Measurements from ENCODE around the gene MYO7B. TPM values are rescaled to one million over a fixed set of nuclear protein-coding genes. Genes with fewer than 3 reads are reported as not detected.
"Not testable (repeated sequence)": the region's sequence is repeated elsewhere in the genome, so short reads cannot be mapped to it uniquely, and the experiment has no call there.

MYO7B gene
- total RNA-seq, 1 donor from 2014 or later: under 0.01 TPM

GRCh38 chr2:127523269-127523939 is 12.1 kb upstream of the MYO7B start:
- DNase-seq (ENCODE audit: low read depth in 2 of 2): no peak

- not testable (repeated sequence) for DNase-seq (ENCODE audit: low read depth in 2 of 2)
Measured at GRCh38 chr2:127524198-127524834, 11.2 kb upstream of the MYO7B start.

- peak; percentile 45 to 58 for DNase-seq (ENCODE audit: low read depth in 2 of 2)
Measured at GRCh38 chr2:127525691-127526131, 9.8 kb upstream of the MYO7B start.

GRCh38 chr2:127526132-127527000 is 9.1 kb upstream of the MYO7B start, which contains the start of gene IWS1:
TSS of gene IWS1 (minus strand) at chr2:127526489. CDS start at chr2:127526208, 281 bp downstream.
- peak; percentile 98 for DNase-seq (ENCODE audit: low read depth in 2 of 2)

GRCh38 chr2:127527001-127527804 is 8.3 kb upstream of the MYO7B start:
- peak in 1 of 2 donors; percentile 47 for DNase-seq (ENCODE audit: low read depth in 2 of 2)

DNA sequence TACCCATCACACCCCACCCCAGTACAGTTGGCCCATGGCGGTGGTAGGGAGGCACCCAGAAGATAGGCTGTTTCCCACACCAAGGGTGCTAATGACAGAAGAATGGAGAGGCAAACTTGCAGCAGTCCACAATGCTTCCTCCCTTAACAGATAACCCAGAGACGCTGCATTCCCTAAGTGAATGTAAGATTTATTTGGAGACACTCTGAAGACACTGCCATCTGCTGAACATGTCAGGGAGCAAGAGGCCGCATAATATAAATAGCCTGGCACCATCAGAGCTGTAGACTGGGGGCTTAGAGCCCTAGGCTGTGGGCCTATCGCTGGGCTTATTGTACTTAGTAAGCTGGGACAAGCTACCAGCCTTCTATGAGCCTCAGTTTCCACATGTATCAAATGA is 7.0 kb upstream of the MYO7B start:
- no peak for DNase-seq (ENCODE audit: low read depth in 2 of 2)

GRCh38 chr2:127529416-127529815 is 6.1 kb upstream of the MYO7B start:
- DNase-seq (ENCODE audit: low read depth in 2 of 2): not testable (repeated sequence)

DNA sequence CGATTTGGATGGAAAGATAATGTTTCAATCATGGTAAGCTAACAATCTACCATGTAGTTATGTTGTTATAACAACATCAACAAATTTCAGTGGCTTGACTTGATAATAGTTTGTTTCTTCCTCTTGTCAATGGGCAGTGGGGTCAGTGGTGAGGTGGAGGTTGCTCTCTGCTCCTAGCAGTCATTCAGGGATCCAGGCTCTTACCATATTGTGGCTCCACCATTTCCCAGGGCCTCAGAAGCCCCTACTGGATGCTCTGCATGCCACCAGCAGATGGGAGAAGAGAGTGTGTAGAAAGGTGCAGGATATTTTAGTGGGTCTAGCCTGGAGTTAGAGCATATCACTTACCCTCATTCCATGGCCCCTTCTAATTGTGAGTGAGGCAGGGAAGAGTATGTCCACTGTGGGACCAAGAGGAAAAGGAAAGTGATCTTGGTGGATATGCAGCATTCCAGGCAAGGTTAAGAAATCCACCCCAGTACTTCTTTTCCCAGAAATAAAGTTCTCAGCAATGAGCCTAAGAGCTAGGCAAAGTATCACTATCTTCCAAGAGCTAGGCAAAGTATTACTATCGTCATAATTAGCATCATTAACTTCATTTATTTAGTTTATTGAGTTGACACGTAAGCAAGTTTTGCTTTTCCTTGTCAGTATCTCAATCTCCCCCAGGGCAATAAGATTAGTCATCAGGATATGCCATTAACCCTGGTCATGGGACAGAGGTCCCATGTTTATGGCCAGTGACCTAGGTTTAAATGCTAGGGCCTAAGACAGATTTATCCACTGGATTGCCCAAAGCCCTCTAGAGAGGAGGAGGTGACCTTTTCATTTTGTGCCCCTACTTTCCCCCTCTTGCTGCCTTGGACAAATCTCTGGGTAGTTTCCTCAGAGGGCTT is 5.0 kb upstream of the MYO7B start:
- DNase-seq (ENCODE audit: low read depth in 2 of 2): peak in 1 of 2 donors; percentile 32

DNA sequence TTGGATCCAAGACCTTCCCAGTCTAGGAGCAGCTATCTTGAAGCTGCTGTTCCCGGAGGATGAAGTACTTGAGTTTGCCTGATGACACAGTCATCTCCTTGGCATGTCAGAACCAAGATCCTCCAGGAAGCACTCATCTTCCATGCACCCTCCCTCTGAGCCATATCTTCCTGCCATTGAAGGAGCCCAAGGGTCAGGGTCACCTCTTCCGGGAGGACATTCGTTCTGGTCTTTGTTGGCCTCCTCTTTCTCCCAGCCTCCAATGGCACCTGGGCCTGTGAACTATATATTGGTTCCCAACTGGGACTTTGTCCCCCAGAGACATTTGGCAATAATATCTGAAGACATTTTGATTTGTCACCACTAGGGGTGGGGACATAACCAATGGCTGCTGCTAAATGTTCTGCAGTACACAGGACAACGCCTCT is 4.2 kb upstream of the MYO7B start:
- peak in 1 of 2 donors; percentile 30 for DNase-seq (ENCODE audit: low read depth in 2 of 2)

DNA sequence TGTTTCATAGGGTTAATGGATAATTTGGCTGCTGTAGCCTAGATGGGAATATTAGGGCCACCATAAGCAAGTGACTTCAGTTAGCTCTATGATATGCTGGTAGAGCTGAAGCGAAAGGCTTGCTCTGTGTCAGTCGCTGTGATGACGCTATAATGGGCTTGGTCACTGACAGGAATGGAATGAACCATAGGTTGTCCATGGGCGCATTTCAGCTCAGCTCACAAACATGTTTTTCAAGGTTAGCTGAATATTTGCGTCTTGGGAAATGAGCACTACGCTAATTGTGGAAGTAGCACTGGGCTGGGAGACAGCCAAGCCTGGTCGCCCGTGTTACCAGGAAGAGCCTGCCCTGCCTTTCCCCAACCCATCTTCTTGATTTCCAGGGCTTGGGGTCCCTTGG is 3.2 kb upstream of the MYO7B start:
- DNase-seq (ENCODE audit: low read depth in 2 of 2): no peak

GRCh38 chr2:127535918-127536317 is 435 bp downstream of the MYO7B start:
- no peak for DNase-seq (ENCODE audit: low read depth in 2 of 2)

GRCh38 chr2:127536707-127537541 is 1.4 kb downstream of the MYO7B start:
- DNase-seq (ENCODE audit: low read depth in 2 of 2): peak in 1 of 2 donors; percentile 14

DNA sequence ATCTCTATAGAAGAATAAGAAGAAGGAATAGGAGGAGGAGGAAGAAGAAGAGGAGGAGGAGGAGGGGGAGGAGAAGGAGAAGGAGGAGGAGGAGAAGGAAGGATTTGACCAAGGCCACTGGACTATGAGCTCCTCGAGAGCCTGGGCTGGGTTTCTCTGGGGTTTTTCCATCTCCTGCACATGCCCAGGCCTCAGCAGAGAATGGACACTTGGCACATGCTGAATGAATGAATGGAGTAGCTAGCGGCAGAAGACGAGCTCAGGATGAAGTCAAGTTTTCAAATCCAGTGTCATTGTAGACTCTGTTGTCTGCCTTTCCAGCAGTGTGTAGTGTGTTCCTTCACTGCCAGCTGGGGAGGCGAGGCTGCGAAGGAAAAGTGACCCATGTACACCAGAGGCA is 2.2 kb downstream of the MYO7B start:
- DNase-seq (ENCODE audit: low read depth in 2 of 2): no peak

GRCh38 chr2:127541809-127542208 is 6.3 kb downstream of the MYO7B start:
- no peak for DNase-seq (ENCODE audit: low read depth in 2 of 2)

DNA sequence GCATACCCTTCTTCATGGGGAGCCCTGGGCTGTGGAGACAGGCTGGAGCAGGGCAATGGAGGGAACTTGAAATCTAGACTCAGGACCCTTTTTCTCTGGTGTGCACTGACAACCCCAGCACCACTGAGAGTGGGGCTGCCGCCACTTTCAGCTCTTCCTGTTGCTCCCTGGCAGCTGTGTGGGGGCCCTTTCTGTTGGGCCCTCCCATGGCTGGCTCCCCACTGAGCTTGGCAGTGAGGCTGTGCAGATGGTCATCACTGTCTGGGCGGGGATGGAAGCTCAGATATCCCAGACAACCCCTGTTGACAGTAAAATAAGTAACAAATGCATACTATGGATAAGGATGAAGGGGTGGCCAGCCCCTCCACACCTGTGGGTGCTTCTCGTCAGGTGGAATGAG is 6.7 kb downstream of the MYO7B start:
- DNase-seq (ENCODE audit: low read depth in 2 of 2): no peak

GRCh38 chr2:127543013-127543501 is 7.6 kb downstream of the MYO7B start:
- DNase-seq (ENCODE audit: low read depth in 2 of 2): not testable (repeated sequence)

DNA sequence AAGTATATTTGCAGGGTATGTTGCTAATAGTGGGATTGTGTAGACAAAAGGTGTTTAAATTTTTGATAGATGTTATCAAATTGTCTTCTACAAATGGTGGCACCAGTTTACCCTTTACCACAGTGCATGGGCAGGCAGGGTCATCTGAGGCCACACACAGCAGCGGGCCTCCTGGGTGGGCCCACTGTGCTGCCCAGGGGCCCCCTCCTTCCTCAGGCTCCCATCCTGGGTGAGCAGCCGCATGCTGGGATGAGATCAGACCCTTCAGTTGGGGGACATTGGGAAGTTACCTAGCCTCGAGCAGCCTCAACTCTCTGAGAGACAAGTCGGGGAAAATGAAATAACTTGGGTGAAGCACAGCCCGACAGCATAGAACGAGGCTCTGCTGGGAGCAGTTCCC is 9.7 kb downstream of the MYO7B start:
- no peak for DNase-seq (ENCODE audit: low read depth in 2 of 2)

GRCh38 chr2:127545796-127546195 is 10.3 kb downstream of the MYO7B start:
- no peak for DNase-seq (ENCODE audit: low read depth in 2 of 2)

GRCh38 chr2:127546797-127547196 is 11.3 kb downstream of the MYO7B start:
- DNase-seq (ENCODE audit: low read depth in 2 of 2): no peak

Data from lung microvascular endothelial cell (primary cell).